SK-N-MC (cell line): Measurements from ENCODE around the gene NEK1.
"Not testable (repeated sequence)": the region's sequence is repeated elsewhere in the genome, so short reads cannot be mapped to it uniquely, and the experiment has no call there.

ENCODE experiments used
- DNase-seq: peaks from one replicate; pipeline ENCODE4 v3.0.0-alpha.2; 2011; ENCODE audit warnings: low read depth, low spot score
- H3K27ac ChIP-seq: fragments of 200-600 bp; sonication (generic); 2 replicates; pipeline ENCODE4 v1.5.1; 2016; ENCODE audit warnings: mixed run types
- H3K36me3 ChIP-seq: fragments of 200-600 bp; sonication (generic); 2 replicates; pipeline ENCODE4 v1.6.1; 2017; ENCODE audit warnings: antibody characterized with exemption, low read length, mixed read lengths; ENCODE audit not compliant: insufficient read depth
- H3K4me3 ChIP-seq: fragments of 200-600 bp; sonication (generic); 2 replicates; pipeline ENCODE4 v1.5.1; 2016
- H3K9ac ChIP-seq: fragments of 200-600 bp; sonication (generic); 2 replicates; pipeline ENCODE4 v1.8.0; 2017; ENCODE audit warnings: mixed run types, mixed read lengths; ENCODE audit not compliant: insufficient read length
- H3K9me3 ChIP-seq: fragments of 200-600 bp; sonication (generic); 2 replicates; pipeline ENCODE4 v1.6.1; 2017; ENCODE audit warnings: low read depth, mild to moderate bottlenecking, antibody characterized with exemption, low read length, moderate library complexity, mixed read lengths
- EZH2 ChIP-seq: fragments of 200-600 bp; sonication (generic); IDR thresholded peaks from one replicate; pipeline ENCODE4 v1.6.1; 2017; ENCODE audit warnings: antibody characterized with exemption
- FOXP2 ChIP-seq: optimal IDR thresholded peaks from 2 replicates; pipeline ENCODE3; 2011; ENCODE audit warnings: mild to moderate bottlenecking, moderate library complexity; ENCODE audit not compliant: insufficient read depth; ENCODE audit errors: extremely low read length, control extremely low read depth
- POLR2AphosphoS5 ChIP-seq: IDR thresholded peaks from 2 replicates; pipeline ENCODE4 v1.6.1; 2012; ENCODE audit warnings: mild to moderate bottlenecking, low read depth, low read length, borderline replicate concordance

The NEK1 gene

GRCh38 chr4:169632896-169633295 is 20.5 kb upstream of the NEK1 start:
- no peaks in the 10 kb centered on the region for H3K9me3 ChIP-seq
- peak overlapping the region; percentile 55 for H3K4me3 ChIP-seq
- H3K9ac ChIP-seq: peak overlapping the region; percentile 37
- no peak for TF ChIP-seq POLR2AphosphoS5
- no peak for TF ChIP-seq EZH2
- TF ChIP-seq FOXP2: no peak
- H3K27ac ChIP-seq: peak overlapping the region; percentile 91
- DNase-seq: no peak
- H3K36me3 ChIP-seq: peaks cover 7% of the 10 kb centered on the region

GRCh38 chr4:169630069-169630468 is 17.7 kb upstream of the NEK1 start:
- TF ChIP-seq POLR2AphosphoS5: no peak
- no peak for TF ChIP-seq FOXP2
- TF ChIP-seq EZH2: no peak
- H3K9me3 ChIP-seq: no peaks in the 10 kb centered on the region
- no peak overlapping the region for H3K9ac ChIP-seq
- DNase-seq: no peak
- H3K36me3 ChIP-seq: 0 out of 2 replicates have a peak, but pooled peaks cover 3% of the 10 kb centered on the region
- no peak overlapping the region for H3K4me3 ChIP-seq
- no peak overlapping the region for H3K27ac ChIP-seq

DNA sequence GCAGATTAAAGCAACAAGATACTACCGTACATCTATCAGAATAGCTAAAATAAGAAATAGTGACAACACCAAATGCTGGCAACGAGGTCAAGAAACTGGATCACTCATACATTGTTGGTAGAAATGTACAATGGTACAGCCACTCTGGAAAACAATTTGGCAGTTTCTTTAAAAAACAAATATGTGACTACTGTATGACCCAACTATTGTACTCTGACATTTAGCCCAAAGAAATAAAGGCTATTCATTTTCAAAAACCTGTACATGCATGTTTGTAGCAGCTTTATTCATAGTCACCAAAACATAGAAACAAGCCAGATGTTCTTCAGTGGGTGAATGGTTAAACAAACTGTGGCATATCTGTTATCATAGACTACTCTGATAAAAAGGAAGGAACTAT is 16.2 kb upstream of the NEK1 start:
- Histone ChIP-seq H3K9me3 (no peaks in the 10 kb centered on the region), H3K9ac (no peak overlapping the region), H3K27ac (no peak overlapping the region), H3K4me3 (no peak overlapping the region), H3K36me3 (0 out of 2 replicates have a peak, but pooled peaks cover 3% of the 10 kb centered on the region)
- no peak for DNase-seq
- TF ChIP-seq FOXP2 (no peak), POLR2AphosphoS5 (no peak), EZH2 (no peak)

DNA sequence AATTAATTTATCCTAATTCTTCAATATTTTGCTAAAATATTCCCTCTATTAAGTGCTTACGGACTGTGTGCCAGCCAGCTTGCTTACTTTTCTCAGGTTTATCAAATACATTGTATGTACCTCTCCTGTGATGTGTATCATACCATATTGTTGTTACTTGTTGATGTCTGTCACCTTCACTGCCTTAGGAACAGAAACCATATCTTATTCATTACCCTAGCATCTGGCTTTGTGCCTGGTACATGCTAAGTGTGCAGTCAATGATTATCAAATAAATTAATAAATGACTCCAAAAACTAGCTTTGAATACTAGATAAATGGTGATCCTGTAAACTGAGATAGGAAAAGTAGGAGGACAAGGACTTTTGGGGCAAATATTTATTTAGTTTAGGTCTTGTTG is 14.9 kb upstream of the NEK1 start:
- Histone ChIP-seq H3K9ac (no peak overlapping the region), H3K9me3 (no peaks in the 10 kb centered on the region), H3K36me3 (0 out of 2 replicates have a peak, but pooled peaks cover 3% of the 10 kb centered on the region), H3K27ac (no peak overlapping the region), H3K4me3 (no peak overlapping the region)
- TF ChIP-seq FOXP2: no peak
- no peak for TF ChIP-seq POLR2AphosphoS5
- TF ChIP-seq EZH2: no peak
- no peak for DNase-seq

DNA sequence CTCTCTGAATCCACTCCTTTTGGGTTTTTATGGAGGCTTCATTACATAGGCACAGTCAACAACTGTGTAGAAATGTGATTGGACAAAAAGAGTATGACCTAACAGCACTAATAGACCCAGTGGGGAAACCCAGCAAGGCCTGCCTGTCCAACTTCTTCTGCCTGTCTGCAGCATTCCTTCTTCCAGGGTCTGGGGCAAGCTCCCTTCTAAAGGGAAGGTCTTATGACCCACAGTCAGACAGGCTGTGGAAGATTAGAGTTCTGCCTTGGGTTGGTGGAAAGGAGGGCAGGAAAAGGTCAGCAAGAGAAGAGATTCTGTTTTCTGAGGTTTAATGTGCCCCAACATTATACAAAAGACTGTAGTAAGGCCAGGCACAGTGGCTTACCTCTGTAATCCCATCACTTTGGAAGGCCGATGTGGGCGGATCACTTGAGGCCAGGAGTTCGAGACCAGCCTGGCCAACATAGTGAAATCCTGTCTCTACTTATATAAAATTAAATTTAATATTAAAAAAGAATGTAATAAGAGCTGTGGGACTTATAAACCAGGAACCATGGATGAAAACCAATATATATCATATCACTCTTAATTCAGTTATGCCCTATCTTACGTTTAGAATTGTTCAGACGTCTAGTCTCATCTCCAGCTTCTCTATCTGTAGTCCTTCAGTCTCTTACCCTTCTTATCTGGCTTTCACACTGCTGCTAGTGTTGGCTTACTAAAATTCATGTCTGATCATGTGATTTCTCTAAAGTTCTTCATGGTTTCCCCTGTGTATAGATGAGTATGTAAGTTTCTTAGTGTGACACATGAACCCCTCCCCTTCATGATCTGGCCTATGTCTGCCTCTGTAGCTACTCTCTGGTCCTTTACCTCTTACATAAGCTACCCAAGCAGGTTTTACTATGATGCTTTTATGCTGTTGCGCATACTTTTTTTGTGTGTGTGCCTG is 14.2 kb upstream of the NEK1 start:
- no peak overlapping the region for H3K4me3 ChIP-seq
- H3K9me3 ChIP-seq: no peaks in the 10 kb centered on the region
- no peak overlapping the region for H3K27ac ChIP-seq
- TF ChIP-seq EZH2: no peak
- TF ChIP-seq FOXP2: no peak
- no peak for TF ChIP-seq POLR2AphosphoS5
- no peak for DNase-seq
- H3K9ac ChIP-seq: no peak overlapping the region
- 0 out of 2 replicates have a peak, but pooled peaks cover 3% of the 10 kb centered on the region for H3K36me3 ChIP-seq

GRCh38 chr4:169625886-169626285 is 13.5 kb upstream of the NEK1 start:
- no peak overlapping the region for H3K27ac ChIP-seq
- H3K4me3 ChIP-seq: no peak overlapping the region
- TF ChIP-seq FOXP2: no peak
- no peak for TF ChIP-seq EZH2
- no peak for TF ChIP-seq POLR2AphosphoS5
- H3K36me3 ChIP-seq: 0 out of 2 replicates have a peak, but pooled peaks cover 3% of the 10 kb centered on the region
- H3K9ac ChIP-seq: no peak overlapping the region
- no peaks in the 10 kb centered on the region for H3K9me3 ChIP-seq
- no peak for DNase-seq

GRCh38 chr4:169624012-169624411 is 11.6 kb upstream of the NEK1 start:
- H3K27ac ChIP-seq, H3K4me3 ChIP-seq, DNase-seq, H3K9me3 ChIP-seq, H3K36me3 ChIP-seq, H3K9ac ChIP-seq: not testable (repeated sequence)

GRCh38 chr4:169622566-169622965 is 10.2 kb upstream of the NEK1 start:
- Histone ChIP-seq H3K9ac (peak overlapping the region; percentile 91), H3K9me3 (no peaks in the 10 kb centered on the region), H3K4me3 (peak overlapping the region; percentile 84), H3K36me3 (no peaks in the 10 kb centered on the region), H3K27ac (peak overlapping the region; percentile 80)
- DNase-seq: no peak
- no peak for TF ChIP-seq FOXP2
- TF ChIP-seq POLR2AphosphoS5: no peak
- TF ChIP-seq EZH2: no peak
